MV-4-11 (cell line): Measurements from ENCODE around the gene AP1B1.

ENCODE experiments used
- DNase-seq: peaks from one replicate; lab custom pipeline; 2025; lab: John Stamatoyannopoulos, UW

Gene AP1B1

DNA sequence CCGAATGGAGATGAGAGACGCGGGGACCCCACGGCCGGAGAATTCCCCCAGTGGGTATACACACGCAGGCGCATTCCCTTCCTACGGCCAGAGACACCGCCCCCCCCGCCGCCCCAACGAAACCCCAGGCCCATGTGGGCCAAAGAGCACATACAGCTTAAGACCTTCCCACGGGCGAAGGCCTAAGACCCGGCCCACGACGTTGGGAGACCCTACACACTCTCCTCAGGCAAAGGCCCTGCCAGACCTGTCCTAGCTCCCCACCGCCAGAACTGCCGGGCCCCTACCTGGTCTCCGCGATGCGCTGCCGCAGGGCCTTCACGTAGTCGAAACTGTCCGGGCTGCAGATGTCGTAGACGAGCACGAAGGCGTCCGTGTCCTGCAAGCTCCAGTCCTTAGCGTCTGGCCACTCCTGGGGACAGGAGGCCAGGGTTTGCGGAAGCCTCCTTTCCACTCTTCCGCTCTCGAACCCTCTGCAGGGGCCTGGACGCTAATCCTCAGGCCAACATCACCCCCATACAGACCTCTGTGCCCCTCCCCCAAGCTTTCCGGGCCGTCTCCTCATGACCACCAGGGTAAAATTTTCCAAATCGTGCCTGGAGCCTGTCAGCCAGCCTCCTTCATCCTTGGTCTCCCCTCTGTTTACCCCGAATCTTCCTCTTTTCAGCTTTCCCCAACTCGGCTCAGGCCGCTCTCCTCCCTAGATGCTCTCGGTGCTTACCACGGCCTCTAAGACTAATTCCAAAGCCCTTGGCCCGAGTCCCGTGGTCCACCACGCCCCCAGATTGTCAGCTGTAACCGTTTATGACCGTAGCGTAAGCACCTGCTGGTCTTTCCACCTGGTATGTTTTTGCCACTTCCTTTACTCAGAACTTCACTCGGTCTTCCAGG is 74.5 kb downstream of the AP1B1 start:
- DNase-seq = no peak

DNA sequence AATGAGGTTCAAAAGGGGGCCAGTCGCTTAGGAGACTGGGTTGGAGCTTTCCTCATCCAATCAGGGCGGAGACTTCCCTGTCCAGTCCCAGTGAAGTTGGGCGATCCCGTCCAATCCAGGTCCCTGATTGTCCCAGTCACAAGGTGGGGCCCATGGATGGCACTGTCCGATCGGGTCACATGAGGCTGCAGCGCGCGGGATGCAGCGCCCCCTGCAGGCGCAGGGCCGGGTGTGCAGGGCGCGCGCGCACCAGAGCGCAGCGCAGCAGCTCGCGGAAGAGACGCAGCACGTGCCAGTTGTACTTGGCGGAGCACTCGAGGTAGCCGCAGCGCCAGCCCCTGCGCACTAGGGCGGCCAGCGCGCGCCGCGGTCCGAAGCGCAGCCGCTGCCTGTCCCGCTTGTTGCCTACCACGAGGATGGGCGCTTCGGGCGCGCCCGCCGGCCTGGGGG is 75.2 kb downstream of the AP1B1 start:
- no peak for DNase-seq

DNA sequence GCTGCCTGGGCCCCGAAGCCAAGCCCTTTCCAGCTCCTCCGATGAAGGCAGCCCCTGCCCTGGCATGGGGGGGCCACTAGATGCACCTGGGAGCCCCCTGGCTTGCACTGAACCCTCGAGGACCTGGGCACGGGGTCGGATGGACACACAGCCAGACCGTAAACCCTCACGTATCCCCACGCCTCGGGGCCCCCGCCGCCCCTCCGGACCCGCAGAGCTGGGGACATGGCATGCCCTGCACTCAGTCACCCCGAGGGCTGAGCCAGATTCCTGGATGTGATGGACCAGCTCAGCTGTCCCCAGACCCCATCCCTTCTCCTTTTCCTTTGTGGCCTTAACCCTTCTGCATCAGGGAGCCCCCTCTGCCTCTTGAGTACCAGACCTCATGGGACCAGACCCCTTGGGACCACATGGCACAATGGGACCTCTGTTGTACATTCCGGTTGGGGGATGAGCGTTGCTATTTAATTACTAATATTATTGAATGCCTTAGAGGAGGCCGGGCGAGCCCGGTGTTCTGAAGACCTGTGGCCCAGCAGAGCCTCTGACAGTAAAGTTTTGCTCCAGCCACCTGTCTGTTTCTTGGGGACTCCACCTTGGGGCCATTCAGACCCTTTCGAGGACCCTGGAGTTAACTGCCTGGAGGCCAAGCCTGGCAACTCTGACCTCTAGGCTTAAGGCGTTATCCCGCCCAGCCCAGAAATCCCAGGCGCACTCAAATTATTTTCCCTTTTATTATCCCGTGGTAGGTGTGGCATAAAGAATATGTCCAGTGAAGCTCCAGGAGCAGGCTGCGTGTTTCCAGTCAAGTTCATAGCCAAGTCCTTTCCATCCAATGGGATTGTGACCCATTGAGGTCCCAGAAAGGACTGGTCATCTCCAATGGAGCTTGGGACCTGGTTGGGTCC is 75.9 kb downstream of the AP1B1 start:
- no peak for DNase-seq

DNA sequence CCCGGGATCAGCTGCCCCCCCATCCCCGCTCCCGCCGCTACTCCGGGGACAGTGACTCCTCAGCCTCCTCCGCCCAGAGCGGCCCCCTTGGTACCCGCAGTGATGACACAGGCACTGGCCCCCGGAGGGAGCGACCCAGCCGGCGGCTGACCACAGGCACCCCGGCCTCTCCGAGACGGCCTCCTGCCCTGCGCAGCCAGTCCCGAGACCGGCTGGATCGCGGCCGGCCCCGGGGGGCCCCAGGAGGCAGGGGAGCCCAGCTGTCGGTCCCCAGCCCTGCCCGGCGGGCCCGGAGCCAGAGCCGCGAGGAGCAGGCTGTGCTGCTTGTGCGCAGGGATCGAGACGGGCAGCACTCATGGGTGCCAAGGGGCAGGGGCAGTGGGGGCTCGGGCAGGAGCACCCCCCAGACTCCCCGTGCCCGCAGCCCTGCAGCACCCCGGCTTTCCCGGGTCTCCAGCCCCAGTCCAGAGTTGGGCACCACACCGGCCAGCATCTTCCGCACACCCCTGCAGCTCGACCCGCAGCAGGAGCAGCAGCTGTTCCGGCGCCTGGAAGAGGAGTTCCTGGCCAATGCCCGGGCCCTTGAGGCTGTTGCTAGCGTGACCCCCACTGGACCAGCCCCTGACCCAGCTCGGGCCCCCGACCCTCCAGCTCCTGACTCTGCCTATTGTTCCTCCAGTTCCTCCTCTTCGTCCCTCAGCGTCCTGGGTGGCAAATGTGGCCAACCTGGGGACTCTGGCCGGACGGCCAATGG is 76.7 kb downstream of the AP1B1 start:
- DNase-seq = no peak

DNA sequence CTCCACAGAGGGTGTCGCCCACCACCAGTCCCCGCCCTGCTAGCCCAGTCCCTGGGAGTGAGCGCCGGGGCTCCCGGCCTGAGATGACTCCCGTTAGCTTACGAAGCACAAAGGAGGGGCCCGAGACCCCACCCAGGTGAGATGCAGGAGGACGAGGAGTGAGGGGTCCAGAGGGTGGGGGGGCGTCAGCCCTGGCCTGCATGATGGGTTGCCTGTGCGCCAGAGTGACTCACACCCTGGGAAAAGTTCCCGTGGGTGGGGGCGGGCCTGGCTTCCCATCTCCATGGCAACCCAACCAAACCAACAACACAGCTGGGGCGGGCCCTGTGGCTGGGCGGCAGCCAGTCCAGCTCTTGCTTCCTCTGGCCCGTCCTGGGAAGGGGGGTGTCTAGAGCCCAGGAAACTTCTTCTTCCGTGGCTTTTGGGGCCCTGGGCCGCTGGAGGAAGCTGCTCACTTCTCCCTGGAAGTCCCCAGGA is 77.5 kb downstream of the AP1B1 start:
- peak; percentile 92 for DNase-seq

DNA sequence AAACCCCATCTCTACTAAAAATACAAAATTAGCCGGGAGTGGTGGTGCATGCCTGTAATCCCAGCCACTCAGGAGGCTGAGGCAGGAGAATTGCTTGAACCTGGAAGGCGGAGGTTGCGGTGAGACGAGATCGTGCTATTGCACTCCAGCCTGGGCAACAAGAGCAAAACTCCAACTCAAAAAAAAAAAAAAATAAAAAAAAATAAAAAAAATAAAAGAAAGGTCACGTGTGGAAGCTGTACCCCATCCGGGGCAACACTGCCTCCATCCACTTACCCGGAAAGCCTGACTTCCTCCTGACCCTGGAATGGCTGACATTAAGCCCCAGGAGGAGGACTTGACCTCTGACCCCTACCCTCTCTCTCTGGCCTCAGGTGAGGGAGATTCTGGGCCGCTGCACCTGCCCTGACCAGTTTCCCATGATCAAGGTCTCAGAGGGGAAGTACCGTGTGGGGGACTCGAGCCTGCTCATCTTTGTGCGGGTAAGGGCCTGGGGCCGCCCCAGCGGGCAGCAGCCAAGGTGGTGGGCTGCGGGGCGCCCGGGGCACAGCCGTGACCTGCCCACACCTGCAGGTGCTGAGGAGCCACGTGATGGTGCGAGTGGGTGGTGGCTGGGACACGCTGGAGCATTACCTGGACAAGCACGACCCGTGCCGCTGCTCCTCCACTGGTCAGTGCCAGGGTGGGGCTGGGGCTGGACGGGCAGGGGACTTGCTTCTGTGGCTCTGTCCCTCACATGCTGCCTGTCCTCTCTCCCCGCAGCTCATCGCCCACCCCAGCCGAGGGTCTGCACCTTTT is 78.1 kb downstream of the AP1B1 start:
- DNase-seq = no peak

DNA sequence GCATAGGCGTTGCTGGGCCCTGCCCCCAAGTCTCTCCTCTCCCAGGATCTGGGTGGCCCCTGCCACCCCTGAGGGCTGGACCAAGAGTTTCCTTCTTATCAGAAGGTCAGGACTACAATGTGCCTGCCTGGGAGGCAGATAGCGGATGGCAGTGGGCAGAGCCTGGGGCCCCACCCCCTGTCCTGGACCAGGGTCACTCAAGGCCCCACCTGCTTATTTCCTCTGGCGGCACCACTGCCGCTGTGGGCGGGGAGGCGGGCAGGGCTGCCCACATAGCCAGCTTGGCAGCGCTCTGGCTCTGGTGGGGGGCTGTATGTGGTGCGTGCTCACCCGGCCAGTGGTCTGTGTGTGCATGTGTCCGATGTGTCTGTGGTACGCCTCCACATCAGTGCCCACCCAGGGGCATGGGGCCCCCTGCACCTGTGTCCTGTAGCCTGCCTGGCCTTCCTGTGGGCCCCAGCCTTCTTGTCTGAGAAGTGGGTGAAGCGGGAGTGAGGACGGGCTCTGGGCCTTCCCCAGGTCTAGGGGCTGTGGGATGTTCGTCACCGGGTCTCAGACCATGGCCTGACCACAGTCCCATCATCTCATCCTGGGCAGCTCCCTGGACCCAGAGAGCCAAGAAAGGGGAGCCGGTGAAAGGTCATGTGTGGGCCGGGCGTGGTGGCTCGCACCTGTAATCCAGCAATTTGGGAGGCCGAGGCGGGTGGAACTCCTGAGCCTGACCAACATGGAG is 78.9 kb downstream of the AP1B1 start:
- DNase-seq = no peak

DNA sequence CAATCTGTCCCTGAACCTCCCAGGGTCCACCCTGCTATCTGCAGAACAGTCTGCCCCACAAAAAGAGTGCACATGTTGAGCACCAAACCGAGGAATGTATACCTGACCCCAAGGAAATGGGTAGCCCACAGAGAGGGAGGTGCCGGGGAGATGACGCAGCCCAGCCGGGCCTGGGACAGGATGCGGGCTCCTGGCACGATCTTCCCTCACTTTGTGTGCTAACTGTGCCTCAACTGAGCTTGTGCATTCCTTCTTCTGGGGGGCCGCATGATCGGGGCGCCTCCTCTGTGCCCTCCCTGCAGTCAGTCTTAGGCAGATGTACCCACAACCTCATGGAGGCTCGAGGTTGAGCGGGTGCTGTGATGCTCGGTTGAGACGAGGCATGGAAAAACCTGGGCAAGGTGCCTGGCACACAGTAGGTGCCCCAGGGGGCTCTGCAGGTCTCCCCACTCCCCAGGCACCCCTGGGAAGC is 79.5 kb downstream of the AP1B1 start:
- no peak for DNase-seq

DNA sequence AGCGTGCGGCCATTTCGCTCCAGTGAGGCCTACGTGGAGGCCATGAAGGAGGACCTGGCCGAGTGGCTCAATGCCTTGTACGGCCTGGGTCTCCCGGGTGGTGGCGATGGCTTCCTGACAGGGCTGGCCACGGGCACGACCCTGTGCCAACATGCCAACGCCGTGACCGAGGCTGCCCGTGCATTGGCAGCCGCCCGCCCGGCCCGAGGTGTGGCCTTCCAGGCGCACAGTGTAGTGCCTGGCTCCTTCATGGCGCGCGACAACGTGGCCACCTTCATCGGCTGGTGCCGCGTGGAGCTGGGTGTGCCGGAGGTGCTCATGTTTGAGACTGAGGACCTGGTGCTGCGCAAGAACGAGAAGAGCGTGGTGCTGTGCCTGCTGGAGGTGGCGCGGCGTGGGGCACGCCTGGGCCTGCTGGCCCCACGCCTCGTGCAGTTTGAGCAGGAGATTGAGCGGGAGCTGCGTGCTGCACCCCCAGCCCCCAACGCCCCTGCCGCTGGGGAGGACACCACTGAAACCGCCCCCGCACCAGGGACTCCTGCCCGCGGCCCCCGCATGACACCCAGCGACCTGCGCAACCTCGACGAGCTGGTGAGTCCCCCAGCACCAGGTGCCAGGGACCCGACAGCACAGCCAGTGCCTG is 80.1 kb downstream of the AP1B1 start:
- no peak for DNase-seq

DNA sequence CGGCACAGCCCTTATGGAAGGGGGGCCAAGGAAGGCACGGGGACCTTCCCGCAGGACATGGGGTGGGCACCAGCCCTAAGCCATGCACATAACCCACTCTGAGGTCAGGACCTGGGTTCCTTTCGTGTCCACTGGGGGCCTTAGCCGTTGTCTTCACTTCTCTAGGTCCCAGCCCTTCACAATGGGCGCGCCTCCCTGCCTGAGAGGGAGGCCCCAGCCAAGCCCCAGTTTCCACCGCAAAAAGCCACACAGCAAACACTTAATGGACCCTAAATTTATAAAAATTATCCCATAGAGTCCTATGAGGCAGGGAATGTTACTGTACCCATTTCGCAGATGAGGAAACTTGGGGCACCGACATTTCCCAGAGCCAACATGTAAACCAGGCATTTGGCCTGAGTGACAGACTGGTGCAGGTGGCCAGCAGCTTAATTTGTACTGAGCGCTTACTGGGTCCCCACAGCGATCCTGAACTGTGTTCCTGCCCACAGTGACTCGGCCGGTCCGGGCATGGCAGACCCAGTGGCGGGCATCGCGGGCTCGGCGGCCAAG is 80.7 kb downstream of the AP1B1 start:
- no peak for DNase-seq

DNA sequence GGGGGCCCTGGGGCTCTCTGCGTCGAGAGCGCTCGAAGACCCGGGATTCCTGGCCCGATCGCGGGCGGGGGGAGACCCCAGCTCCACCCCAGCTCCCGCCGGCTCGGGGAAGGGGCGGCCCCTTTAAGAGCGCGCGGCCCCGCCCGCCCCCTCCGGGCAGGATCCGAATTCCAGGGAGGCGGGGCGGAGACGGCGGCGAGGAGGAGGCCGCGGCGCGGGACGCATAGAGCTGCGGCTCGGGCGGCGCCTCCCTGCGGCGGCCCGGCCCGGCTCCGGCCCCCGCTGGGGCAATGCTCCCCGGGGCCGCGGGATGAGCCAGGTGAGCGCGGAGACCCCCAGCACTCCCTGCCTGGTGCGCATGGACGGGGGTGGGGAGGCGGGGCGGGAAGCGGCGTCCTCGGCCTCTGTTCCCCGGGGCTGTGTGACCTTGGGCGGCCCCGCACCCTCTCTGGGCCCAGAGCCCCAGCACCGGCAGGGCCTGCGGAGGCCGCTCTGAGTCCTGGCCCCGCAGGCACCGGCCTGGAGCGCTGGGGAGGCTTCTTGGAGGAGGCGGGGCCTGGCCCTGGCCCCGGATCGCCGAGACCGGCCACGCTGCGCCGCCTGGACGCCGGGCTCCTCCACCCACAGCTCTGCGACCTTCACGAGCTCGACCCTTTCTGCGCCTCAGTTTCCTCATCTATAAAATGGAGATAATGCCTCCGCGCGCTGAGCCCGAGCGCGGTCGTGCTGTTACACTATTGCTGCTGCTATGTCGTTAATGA is 81.4 kb downstream of the AP1B1 start:
- peak; percentile 27 for DNase-seq

DNA sequence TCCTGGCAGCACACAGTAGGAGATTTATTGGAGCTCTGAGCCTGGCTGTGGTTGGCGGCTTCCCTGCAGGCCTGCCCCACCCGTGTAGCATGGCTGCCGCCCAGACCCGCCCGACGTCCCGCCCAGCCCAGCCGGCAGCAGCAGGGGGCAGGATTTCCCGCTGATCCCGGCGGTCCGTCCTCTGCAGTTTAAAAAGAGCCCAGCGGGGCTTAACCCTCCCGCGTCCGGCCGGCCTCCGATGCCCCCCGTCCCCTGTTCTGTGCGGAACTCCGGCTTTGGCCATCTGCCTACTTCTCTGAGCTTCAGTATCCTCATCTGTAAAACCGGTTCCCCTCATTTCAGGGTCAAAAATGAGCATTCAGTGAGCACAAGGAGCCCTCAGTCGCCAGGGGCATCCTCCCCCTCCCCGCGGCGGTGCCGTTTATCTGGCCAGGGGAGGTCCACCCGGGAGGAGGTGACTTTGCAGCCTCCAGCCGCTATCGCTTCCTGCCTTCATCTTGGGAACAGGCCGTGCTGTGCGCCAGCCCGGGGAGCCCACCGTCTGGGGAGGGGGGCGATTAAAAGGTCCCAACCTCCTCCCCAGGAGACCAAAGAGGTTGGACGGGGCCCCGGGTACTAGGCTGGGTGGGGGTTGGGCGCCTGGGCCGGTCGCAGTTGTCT is 82.1 kb downstream of the AP1B1 start, which contains the start of gene GAS2L1:
Gene GAS2L1, plus strand, starts transcription at position 476 of the 660 bp plus-strand sequence. CDS start 1,456 bp downstream, outside the sequence.
- DNase-seq = peak; percentile 64

DNA sequence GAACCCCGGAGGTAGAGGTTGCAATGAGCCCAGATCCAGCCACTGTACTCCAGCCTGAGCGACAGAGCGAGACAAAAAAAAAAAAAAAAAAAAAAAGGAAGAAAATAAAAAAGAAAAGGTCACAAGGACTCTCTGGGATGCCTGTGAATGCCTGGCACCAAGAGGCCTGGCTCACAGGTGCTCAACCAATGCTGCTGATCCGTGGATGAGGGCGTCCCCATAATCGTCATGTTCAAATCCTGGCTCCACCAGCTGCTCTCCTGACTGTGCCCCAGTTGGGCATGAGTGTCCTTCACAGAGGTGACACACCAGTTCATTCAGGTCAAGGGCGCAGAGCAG is 82.6 kb downstream of the AP1B1 start:
- DNase-seq = no peak

DNA sequence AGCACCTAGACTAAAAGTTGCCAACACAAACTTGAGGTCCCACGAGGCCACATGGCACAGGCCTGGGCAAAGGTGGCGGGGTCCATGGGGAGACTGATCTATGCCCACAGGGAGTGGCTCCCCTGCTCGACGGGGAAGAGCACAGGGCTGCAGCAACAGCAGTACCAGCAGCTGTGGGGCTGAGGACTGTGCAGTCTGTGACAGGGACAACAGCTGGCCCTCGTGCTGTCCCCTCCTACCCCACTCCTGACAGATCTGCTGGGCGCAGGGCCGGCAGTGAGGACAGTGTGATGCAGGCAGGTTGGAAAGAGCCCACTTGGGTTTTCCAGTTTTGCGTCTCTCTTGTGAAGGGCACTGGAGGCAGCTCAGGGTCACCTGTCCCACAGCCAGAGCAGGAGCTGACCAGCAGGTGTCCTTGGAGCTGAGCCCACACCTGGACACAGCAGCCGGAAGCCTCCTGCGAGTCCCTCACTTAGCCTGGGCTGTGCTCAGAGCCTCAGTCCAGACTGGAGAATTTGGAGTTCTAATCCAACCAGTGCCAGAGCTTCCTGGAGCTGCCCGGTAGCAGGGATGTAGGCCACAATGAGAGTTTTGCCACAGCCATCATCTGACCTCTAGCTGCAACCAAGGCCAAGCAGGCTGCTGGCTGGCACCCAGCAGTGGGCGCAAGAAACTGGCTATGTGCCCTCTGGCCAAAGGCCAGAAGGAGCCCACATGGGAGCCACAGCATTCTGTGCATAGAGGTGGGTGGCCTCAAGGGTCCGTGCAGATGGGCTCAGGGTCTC is 85.5 kb downstream of the AP1B1 start:
- DNase-seq = no peak

DNA sequence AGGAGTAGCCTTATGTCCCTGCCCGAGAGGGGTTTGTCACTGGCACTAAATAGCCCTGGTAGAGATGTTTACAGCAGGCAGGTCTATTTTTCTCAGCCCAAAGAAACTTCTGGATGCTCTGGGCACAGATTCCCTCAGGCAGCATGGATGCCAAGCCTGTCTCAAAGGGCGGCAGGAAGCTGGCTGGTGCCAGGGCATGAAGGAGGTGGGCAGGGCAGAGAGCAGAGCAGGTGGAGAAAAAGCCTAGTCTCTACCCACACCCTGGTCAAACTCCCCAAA is 86.0 kb downstream of the AP1B1 start:
- DNase-seq = no peak

DNA sequence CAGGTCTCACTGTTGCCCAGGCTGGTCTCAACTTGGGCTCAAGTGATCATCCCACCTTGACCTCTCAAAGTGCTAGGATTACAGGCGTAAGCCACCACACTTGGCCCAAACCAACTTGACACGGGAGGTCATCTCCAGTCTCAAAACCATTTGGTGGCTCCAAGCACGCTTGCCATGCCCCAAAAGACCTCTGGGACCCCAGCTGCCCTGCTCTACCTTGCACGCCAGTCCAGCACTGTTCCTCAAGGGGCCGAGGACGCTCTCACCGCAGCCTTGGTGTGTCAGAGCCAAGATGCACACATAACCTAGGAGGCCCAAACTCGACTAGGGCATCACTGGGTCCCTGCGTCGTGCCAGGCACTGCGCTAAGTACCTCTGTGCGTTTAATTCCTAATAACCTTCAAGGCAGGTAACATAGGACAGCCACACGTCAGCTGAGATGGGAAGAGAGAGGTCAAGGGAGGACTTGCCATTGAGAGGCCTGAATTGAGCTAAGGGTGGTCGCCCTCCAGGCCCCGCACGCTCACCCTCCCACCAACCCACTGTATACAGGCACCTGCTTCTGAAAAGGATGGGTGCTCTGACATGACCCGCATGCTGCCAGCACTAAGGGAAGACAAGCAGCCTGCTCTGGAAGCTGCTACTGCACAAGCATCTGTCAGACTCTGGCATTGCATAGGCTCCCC is 86.5 kb downstream of the AP1B1 start:
- DNase-seq = no peak
